ENCODE data around the gene TENM3. TPM values are rescaled to one million over a fixed set of nuclear protein-coding genes. Genes with fewer than 3 reads are reported as not detected.

TENM3 gene
- total RNA-seq, 2 experiments from 2014 or later = not detected

DNA sequence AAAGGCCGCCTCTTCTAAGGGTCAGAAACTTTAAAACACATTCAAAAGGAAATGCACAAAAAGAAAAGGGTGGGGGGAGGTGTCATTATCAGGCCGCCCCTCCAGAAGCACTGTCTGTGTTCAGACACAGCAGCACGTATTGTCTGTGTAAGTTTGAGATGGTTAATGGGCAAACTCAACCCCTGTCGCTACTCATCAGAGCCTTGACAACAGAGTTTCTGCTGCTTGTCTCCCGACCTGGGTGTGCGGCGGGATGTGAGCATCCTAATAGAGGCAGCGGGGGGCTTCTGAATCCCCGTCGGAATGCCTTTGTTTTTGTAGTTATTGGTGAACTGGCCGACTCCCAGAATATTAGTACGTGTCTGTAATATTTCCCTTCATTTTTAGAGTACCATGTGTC is 515.1 kb downstream of the TENM3 start:
- no peak for DNase-seq
- Mint-ChIP-seq H3K4me1 (ENCODE audit: low read depth) (no peaks in the 10 kb centered on the region), H3K27ac (no peak overlapping the region), H3K4me3 (no peak overlapping the region), H3K9me3 (no peaks in the 10 kb centered on the region), H3K27me3 (peaks cover 2% of the 10 kb centered on the region), H3K36me3 (no peaks in the 10 kb centered on the region)
- ChIA-PET CTCF (no interaction called here), POLR2A (no interaction called here)
- intact Hi-C loops (cut with micrococcal nuclease) = no loop called here

- H3K4me1 Mint-ChIP-seq (ENCODE audit: low read depth) = no peaks in the 10 kb centered on the region
- H3K9me3 Mint-ChIP-seq = no peaks in the 10 kb centered on the region
- POLR2A ChIA-PET = no interaction called here
- H3K4me3 Mint-ChIP-seq = no peak overlapping the region
- H3K27ac Mint-ChIP-seq = no peak overlapping the region
- CTCF ChIA-PET = no interaction called here
- intact Hi-C loops (cut with micrococcal nuclease) = no loop called here
- H3K36me3 Mint-ChIP-seq = no peaks in the 10 kb centered on the region
- H3K27me3 Mint-ChIP-seq = peaks cover 7% of the 10 kb centered on the region
- DNase-seq = no peak
Observed at GRCh38 chr4:182760551-182761043, 517.4 kb downstream of the TENM3 start.

- ChIA-PET POLR2A (no interaction called here), CTCF (no interaction called here)
- H3K9me3 Mint-ChIP-seq = no peaks in the 10 kb centered on the region
- H3K36me3 Mint-ChIP-seq = no peaks in the 10 kb centered on the region
- DNase-seq = no peak
- no peaks in the 10 kb centered on the region for H3K4me1 Mint-ChIP-seq (ENCODE audit: low read depth)
- no peak overlapping the region for H3K4me3 Mint-ChIP-seq
- no peak overlapping the region for H3K27ac Mint-ChIP-seq
- intact Hi-C loops (cut with micrococcal nuclease) = no loop called here
- H3K27me3 Mint-ChIP-seq = peaks cover 11% of the 10 kb centered on the region
Observed at GRCh38 chr4:182764137-182764536, 520.9 kb downstream of the TENM3 start.

DNA sequence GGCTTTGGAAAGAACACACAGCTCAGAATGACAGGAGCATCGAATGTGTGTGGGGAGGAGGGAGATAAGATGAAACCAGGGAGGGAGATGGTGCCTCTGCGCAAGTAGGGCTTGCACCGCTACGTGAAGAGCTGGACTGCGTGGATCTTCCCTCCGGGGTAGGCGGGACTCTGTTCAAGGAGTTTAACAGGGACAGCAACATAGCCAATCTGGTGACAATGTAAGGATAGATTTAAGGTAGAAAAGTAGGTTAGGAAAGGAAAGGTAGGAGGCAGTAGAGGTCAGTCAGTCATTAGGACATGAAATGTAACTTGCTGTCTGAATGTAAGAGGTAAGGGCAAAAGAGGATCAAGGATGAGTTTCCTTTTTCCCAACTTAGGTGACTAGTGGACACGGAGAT is 521.4 kb downstream of the TENM3 start:
- Mint-ChIP-seq H3K36me3 (no peaks in the 10 kb centered on the region), H3K4me1 (ENCODE audit: low read depth) (no peaks in the 10 kb centered on the region), H3K4me3 (no peak overlapping the region), H3K27ac (no peak overlapping the region), H3K27me3 (peaks cover 11% of the 10 kb centered on the region), H3K9me3 (no peaks in the 10 kb centered on the region)
- ChIA-PET CTCF (no interaction called here), POLR2A (no interaction called here)
- intact Hi-C loops (cut with micrococcal nuclease) = no loop called here
- no peak for DNase-seq

GRCh38 chr4:182765987-182766856 is 523.0 kb downstream of the TENM3 start:
- H3K36me3 Mint-ChIP-seq = no peaks in the 10 kb centered on the region
- POLR2A ChIA-PET = no interaction called here
- no peak overlapping the region for H3K4me3 Mint-ChIP-seq
- H3K9me3 Mint-ChIP-seq = no peaks in the 10 kb centered on the region
- H3K4me1 Mint-ChIP-seq (ENCODE audit: low read depth) = no peaks in the 10 kb centered on the region
- H3K27ac Mint-ChIP-seq = no peak overlapping the region
- intact Hi-C loops (cut with micrococcal nuclease) = no loop called here
- no peak for DNase-seq
- CTCF ChIA-PET = no interaction called here
- H3K27me3 Mint-ChIP-seq = peaks cover 11% of the 10 kb centered on the region

GRCh38 chr4:182766857-182767250 is 523.7 kb downstream of the TENM3 start:
- no peak overlapping the region for H3K4me3 Mint-ChIP-seq
- intact Hi-C loops (cut with micrococcal nuclease) = no loop called here
- no peaks in the 10 kb centered on the region for H3K9me3 Mint-ChIP-seq
- no peaks in the 10 kb centered on the region for H3K36me3 Mint-ChIP-seq
- no peaks in the 10 kb centered on the region for H3K4me1 Mint-ChIP-seq (ENCODE audit: low read depth)
- ChIA-PET POLR2A (no interaction called here), CTCF (no interaction called here)
- H3K27ac Mint-ChIP-seq = no peak overlapping the region
- H3K27me3 Mint-ChIP-seq = peaks cover 11% of the 10 kb centered on the region
- DNase-seq = no peak

DNA sequence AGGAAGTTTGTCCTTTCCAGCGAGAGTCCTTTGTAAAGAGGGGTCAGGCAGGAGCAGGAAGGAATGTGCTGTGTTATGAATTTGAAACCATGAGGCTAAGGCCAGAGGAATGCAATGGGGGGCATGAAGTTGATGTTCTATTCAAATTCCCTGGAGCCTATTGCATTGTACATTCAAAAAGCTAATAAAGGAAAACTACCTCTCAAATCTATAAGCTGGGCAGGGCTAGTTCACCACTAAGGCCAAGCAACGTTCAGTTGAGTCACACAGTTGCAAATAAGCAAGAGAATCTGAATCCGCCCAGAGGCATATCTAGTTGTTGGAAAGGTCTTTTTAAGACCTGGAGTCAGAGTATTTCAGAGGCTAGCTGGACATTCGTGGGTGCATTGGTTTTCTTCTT is 525.6 kb downstream of the TENM3 start:
- H3K36me3 Mint-ChIP-seq = no peaks in the 10 kb centered on the region
- H3K9me3 Mint-ChIP-seq = no peaks in the 10 kb centered on the region
- H3K27me3 Mint-ChIP-seq = peaks cover 11% of the 10 kb centered on the region
- intact Hi-C loops (cut with micrococcal nuclease) = no loop called here
- CTCF ChIA-PET = no interaction called here
- no peak for DNase-seq
- no peaks in the 10 kb centered on the region for H3K4me1 Mint-ChIP-seq (ENCODE audit: low read depth)
- POLR2A ChIA-PET = no interaction called here
- no peak overlapping the region for H3K4me3 Mint-ChIP-seq
- H3K27ac Mint-ChIP-seq = no peak overlapping the region

DNA sequence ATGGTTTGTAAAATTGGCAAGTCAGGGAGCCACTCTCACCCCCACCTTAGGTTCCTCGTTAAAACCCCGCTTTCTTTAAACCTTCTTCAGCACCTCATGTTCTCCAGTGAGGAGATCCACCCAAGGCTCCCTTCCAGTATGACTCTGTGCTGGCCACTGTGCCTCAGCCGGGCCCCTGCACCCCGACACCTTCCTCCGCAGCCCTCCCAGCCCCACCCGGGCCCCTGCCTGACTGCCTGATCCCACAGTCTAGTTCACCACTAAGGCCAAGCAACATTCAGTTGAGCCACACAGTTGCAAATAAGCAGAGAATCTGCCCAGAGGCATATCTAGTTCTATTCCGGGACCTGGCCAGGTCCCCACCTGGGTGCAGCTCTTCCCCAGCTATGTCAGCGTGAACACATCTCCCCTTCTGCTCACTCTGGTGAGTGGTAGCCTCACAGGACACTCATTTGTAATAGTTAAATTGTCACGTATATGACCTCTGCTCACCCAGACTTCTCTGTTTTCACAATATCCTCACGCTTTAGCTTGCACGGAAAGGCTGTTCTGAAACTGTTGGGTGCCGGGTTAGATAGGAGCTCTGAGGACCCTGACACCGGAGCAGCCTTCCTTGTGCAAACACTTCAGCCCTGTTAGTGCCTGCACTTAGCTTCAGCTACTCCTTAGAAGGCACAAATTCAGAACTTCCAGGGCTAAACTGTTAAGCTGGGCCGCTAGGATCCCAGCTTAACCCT is 527.2 kb downstream of the TENM3 start:
- ChIA-PET CTCF (no interaction called here), POLR2A (interaction anchor here (0.6 kb wide), 1 partner anchor 19 kb away, joined by 3 read pairs; no protein-coding TSS in a partner anchor)
- intact Hi-C loops (cut with micrococcal nuclease) = no loop called here
- Mint-ChIP-seq H3K27me3 (peaks cover 6% of the 10 kb centered on the region), H3K27ac (no peak overlapping the region), H3K9me3 (no peaks in the 10 kb centered on the region), H3K4me3 (no peak overlapping the region), H3K36me3 (no peaks in the 10 kb centered on the region), H3K4me1 (ENCODE audit: low read depth) (no peaks in the 10 kb centered on the region)
- DNase-seq = no peak

DNA sequence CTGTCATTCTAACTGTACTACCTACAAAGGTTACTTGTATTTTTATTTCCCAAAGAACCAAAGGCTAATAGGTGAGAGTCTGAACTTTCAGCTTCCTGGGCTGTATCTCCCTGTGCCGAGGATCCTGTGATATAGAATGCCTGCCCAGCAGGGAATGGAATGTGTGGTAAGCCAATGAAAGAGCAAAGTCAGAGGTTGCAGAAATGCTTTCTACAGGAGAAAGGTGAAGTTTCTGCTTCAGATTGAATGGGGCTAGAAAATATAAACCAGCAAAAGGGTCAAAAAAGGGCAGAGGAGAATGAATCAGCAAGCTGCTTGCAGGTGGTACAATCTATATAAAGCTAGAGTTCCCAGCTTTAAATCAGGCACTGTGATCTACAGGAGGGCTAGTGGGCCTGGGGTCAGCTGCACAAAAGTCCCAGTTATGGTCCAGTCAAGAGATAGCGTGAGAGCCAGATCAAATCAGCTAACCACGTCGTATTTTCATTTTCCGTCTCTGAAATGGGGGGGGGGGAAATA is 527.9 kb downstream of the TENM3 start:
- CTCF ChIA-PET = no interaction called here

GRCh38 chr4:182775075-182775474 is 531.9 kb downstream of the TENM3 start:
- H3K27me3 Mint-ChIP-seq = no peaks in the 10 kb centered on the region

More for the DNA sequence above, 527.9 kb downstream of the TENM3 start:
- Mint-ChIP-seq H3K27ac (no peak overlapping the region), H3K4me1 (ENCODE audit: low read depth) (no peaks in the 10 kb centered on the region), H3K36me3 (no peaks in the 10 kb centered on the region), H3K4me3 (no peak overlapping the region), H3K27me3 (peaks cover 6% of the 10 kb centered on the region), H3K9me3 (no peaks in the 10 kb centered on the region)
- POLR2A ChIA-PET = interaction anchor here (0.6 kb wide), 1 partner anchor 20 kb away, joined by 3 read pairs; no protein-coding TSS in a partner anchor
- no peak for DNase-seq
- intact Hi-C loops (cut with micrococcal nuclease) = no loop called here

GRCh38 chr4:182776376-182777105 is 533.3 kb downstream of the TENM3 start:
- H3K4me1 Mint-ChIP-seq (ENCODE audit: low read depth) = no peaks in the 10 kb centered on the region
- intact Hi-C loops (cut with micrococcal nuclease) = no loop called here
- no peaks in the 10 kb centered on the region for H3K9me3 Mint-ChIP-seq
- no peaks in the 10 kb centered on the region for H3K27me3 Mint-ChIP-seq
- H3K36me3 Mint-ChIP-seq = no peaks in the 10 kb centered on the region
- POLR2A ChIA-PET = no interaction called here
- no peak overlapping the region for H3K27ac Mint-ChIP-seq
- no peak for DNase-seq
- CTCF ChIA-PET = no interaction called here
- no peak overlapping the region for H3K4me3 Mint-ChIP-seq

More at GRCh38 chr4:182775075-182775474, 531.9 kb downstream of the TENM3 start:
- intact Hi-C loops (cut with micrococcal nuclease) = no loop called here
- ChIA-PET CTCF (no interaction called here), POLR2A (no interaction called here)
- no peak for DNase-seq
- no peak overlapping the region for H3K27ac Mint-ChIP-seq
- no peaks in the 10 kb centered on the region for H3K9me3 Mint-ChIP-seq
- no peaks in the 10 kb centered on the region for H3K4me1 Mint-ChIP-seq (ENCODE audit: low read depth)
- H3K4me3 Mint-ChIP-seq = no peak overlapping the region
- H3K36me3 Mint-ChIP-seq = no peaks in the 10 kb centered on the region

All from activated CD4-positive, alpha-beta memory T cell treated with anti-CD3 and anti-CD28 coated beads for 36 hours (primary cell).